ENCODE measurements around the gene TUT4.

GRCh38 chr1:52546852-52547251, 6.0 kb downstream of the TUT4 start:
- TF ChIP-seq, protein P1, sequence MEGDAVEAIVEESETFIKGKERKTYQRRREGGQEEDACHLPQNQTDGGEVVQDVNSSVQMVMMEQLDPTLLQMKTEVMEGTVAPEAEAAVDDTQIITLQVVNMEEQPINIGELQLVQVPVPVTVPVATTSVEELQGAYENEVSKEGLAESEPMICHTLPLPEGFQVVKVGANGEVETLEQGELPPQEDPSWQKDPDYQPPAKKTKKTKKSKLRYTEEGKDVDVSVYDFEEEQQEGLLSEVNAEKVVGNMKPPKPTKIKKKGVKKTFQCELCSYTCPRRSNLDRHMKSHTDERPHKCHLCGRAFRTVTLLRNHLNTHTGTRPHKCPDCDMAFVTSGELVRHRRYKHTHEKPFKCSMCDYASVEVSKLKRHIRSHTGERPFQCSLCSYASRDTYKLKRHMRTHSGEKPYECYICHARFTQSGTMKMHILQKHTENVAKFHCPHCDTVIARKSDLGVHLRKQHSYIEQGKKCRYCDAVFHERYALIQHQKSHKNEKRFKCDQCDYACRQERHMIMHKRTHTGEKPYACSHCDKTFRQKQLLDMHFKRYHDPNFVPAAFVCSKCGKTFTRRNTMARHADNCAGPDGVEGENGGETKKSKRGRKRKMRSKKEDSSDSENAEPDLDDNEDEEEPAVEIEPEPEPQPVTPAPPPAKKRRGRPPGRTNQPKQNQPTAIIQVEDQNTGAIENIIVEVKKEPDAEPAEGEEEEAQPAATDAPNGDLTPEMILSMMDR (IDR thresholded peaks at IDR 0.05), result no peak
- TF ChIP-seq POLR2A (IDR thresholded peaks at IDR 0.05), result no peak
- no peak for TF ChIP-seq POLR2AphosphoS5 (IDR thresholded peaks at IDR 0.05)
